Peyer's patch (tissue), 4 donors: ENCODE data around the gene TULP4. TPM values are rescaled to one million over a fixed set of nuclear protein-coding genes. Genes with fewer than 3 reads are reported as not detected.

Experiments
- DNase-seq, 3 donors: peaks; one replicate each; pipeline ENCODE4 v3.0.0-alpha.2; 2017 to 2019
- H3K27ac ChIP-seq, 4 donors: fragments of 200-600 bp; sonication (generic); one replicate each; pipeline ENCODE4 v1.5.1; 2016 to 2019
- H3K27me3 ChIP-seq, 2 donors: fragments of 200-600 bp; sonication (generic); one replicate each; pipeline ENCODE4 v1.5.1; 2019
- H3K36me3 ChIP-seq, 3 donors: fragments of 200-600 bp; sonication (generic); one replicate each; pipeline ENCODE4 v1.5.1; 2016 to 2019
- H3K4me1 ChIP-seq, 4 donors: fragments of 200-600 bp; sonication (generic); one replicate each; pipeline ENCODE4 v1.5.1; 2016 to 2019
- H3K4me3 ChIP-seq, 4 donors: fragments of 200-600 bp; sonication (generic); 1 replicate in 3 of 4; 2 replicates in 1 of 4; pipeline ENCODE4 v1.5.1; 2016 to 2019; ENCODE audit warnings: mild to moderate bottlenecking in 1 of 4
- H3K9me3 ChIP-seq, 4 donors: fragments of 200-600 bp; sonication (generic); one replicate each; pipeline ENCODE4 v1.5.1; 2016 to 2019; ENCODE audit warnings: mild to moderate bottlenecking in 1 of 4
- POLR2A ChIP-seq, 2 donors: fragments of 450-650 bp; IDR thresholded peaks; one replicate each; pipeline ENCODE4 v1.5.1; 2017; ENCODE audit warnings: antibody characterized with exemption in 2 of 2, mild to moderate bottlenecking in 2 of 2, moderate library complexity in 2 of 2
- total RNA-seq, 4 donors: library from RNA; depleted of rRNA; stranded (reverse); fragments of >200 nt; gene quantifications; one replicate each; pipeline ENCODE4 v1.1.0, GENCODE V29; 2016
- TF ChIP-seq, protein P1 (sequence below), 6 experiments: fragments of 450-650 bp in 4 of 6; fragments of 200-600 bp in 2 of 6; sonication (generic) in 1 of 6; IDR thresholded peaks; one replicate each; pipeline ENCODE4 v1.5.1; 2017 to 2019; ENCODE audit warnings: antibody characterized with exemption in 6 of 6, mild to moderate bottlenecking in 3 of 6, moderate library complexity in 1 of 6

TULP4 gene
- total RNA-seq, 4 donors from 2014 or later, result 197 to 268 (median 206) TPM

DNA sequence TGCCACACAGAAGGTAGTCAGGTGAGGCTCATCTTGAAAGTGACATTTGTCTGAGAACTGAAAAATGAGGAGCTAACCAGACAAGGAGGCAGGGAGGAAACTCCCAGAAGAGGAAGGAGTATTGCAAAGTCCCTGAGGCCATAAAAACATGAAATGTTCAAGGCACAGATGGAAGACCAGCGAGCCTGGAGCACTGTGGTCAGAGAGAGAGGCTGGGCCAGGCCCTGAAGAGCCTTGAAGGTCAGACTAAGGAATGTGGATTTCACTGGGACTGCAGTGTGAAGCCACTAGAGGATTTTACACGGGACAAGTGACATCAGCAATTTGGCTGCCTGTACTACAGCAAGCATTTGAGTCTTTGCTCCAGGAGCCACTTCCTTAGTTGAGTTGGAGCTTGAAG is 226.5 kb downstream of the TULP4 start:
- H3K36me3 ChIP-seq, result no peaks in the 10 kb centered on the region
- no peak overlapping the region for H3K4me3 ChIP-seq
- no peak overlapping the region for H3K27ac ChIP-seq
- H3K9me3 ChIP-seq, result no peaks in the 10 kb centered on the region
- peaks cover 0 to 13% (median 2%) of the 10 kb centered on the region in 4 donors for H3K4me1 ChIP-seq
- H3K27me3 ChIP-seq, result peaks cover 0 to 14% of the 10 kb centered on the region in 2 donors
- DNase-seq, result no peak
- no peak for TF ChIP-seq POLR2A (IDR thresholded peaks at IDR 0.05)
- TF ChIP-seq, protein P1, sequence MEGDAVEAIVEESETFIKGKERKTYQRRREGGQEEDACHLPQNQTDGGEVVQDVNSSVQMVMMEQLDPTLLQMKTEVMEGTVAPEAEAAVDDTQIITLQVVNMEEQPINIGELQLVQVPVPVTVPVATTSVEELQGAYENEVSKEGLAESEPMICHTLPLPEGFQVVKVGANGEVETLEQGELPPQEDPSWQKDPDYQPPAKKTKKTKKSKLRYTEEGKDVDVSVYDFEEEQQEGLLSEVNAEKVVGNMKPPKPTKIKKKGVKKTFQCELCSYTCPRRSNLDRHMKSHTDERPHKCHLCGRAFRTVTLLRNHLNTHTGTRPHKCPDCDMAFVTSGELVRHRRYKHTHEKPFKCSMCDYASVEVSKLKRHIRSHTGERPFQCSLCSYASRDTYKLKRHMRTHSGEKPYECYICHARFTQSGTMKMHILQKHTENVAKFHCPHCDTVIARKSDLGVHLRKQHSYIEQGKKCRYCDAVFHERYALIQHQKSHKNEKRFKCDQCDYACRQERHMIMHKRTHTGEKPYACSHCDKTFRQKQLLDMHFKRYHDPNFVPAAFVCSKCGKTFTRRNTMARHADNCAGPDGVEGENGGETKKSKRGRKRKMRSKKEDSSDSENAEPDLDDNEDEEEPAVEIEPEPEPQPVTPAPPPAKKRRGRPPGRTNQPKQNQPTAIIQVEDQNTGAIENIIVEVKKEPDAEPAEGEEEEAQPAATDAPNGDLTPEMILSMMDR (IDR thresholded peaks at IDR 0.05), result no peak

DNA sequence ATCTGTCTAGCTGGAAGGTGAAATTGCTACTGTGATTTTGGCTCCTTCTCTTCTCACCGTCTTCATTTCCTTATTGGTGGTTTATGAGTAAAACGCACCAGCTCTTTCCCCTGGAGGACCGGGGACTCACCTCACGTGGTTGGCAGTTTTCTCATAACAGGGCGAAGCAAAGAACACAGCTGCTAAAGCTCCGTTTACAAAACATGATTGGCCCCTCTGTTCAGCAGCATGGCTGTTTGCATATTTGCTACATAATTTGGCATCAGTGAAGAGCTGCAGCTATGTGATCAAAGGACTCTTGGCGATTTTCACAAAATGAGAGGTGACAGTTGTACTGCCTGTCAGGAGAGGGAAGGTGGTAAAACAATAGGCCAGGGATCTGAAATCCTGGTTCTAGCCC is 227.1 kb downstream of the TULP4 start:
- no peaks in the 10 kb centered on the region for H3K9me3 ChIP-seq
- DNase-seq, result no peak
- H3K4me1 ChIP-seq, result peaks cover 0 to 13% (median 2%) of the 10 kb centered on the region in 4 donors
- H3K4me3 ChIP-seq, result no peak overlapping the region
- no peak overlapping the region for H3K27ac ChIP-seq
- H3K27me3 ChIP-seq, result peaks cover 0 to 14% of the 10 kb centered on the region in 2 donors
- no peaks in the 10 kb centered on the region for H3K36me3 ChIP-seq
- no peak for TF ChIP-seq POLR2A (IDR thresholded peaks at IDR 0.05)
- TF ChIP-seq, protein P1 (IDR thresholded peaks at IDR 0.05), result no peak

DNA sequence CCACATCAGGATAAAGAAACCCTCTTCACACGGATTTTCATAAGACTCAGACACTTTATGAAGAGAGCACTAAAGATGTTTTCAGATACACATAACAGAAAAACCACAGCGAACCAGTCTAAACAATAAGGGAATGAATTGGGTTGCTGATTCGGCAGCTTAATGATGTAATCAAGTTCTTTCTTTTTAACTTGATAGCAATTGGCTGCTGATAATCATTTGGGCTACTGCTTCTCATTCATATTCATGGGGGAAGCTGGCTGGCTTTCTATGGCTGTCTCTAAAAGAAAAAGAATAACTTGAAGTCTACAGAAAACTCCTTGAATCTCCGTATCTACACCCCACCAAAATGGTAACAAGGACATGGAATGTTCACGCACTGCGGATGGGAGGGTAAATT is 227.6 kb downstream of the TULP4 start:
- Histone ChIP-seq H3K27me3 (peaks cover 0 to 14% of the 10 kb centered on the region in 2 donors), H3K27ac (no peak overlapping the region), H3K4me3 (no peak overlapping the region), H3K36me3 (no peaks in the 10 kb centered on the region), H3K9me3 (no peaks in the 10 kb centered on the region), H3K4me1 (peaks cover 0 to 13% (median 2%) of the 10 kb centered on the region in 4 donors)
- TF ChIP-seq POLR2A (IDR thresholded peaks at IDR 0.05), result no peak
- TF ChIP-seq, protein P1 (IDR thresholded peaks at IDR 0.05), result no peak
- no peak for DNase-seq

DNA sequence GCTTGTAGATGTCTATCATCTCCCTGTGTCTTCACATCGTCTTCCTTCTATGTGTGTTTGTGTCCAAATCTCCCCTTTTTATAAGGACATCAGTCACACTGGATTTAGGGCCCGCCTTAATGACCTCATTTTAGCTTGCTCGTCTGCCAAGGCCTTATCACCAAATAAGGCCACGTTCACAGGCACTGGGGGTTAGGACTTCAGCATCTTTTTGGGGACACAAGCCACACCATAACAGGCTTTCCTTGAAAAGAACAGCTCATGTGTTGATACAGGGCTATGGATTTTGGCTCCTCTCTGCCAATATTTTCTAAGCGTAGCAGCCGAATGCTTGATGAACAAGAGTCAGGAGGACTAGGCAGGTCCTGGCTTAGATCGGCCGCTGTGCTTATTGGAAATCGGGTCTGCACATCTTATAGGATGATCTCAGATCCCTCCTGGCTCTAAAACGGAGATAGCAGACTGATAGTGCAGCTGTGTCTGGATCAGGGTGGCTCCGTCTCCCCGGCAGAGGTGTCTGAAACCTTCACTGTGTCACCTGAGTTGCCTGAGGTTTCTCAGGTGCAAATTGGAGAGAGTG is 231.4 kb downstream of the TULP4 start:
- Histone ChIP-seq H3K27ac (no peak overlapping the region), H3K4me1 (no peaks in the 10 kb centered on the region), H3K9me3 (no peaks in the 10 kb centered on the region), H3K36me3 (no peaks in the 10 kb centered on the region), H3K27me3 (no peaks in the 10 kb centered on the region), H3K4me3 (no peak overlapping the region)
- no peak for TF ChIP-seq POLR2A (IDR thresholded peaks at IDR 0.05)
- TF ChIP-seq, protein P1 (IDR thresholded peaks at IDR 0.05), result no peak
- DNase-seq, result no peak

DNA sequence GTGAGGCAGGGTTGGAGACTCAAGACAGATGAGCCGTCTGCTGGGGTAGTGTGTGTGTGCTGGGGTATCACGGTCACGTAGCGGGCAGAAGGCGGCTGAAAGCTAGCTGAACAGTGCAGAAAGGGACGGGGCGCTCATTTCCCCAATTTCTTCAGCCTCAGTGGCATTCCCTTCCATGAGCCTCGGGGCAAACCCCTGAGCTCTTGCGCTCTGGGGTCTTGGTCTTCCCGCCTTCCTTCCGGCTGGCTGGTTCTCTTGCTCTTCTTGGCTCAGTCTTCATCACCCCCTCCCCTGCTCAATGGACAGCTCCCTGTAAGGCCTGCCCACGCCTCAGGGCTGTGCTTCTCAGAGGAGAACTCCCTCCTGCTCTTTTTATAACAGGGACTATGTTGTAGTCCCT is 232.2 kb downstream of the TULP4 start:
- Histone ChIP-seq H3K9me3 (no peaks in the 10 kb centered on the region), H3K27ac (no peak overlapping the region), H3K4me3 (no peak overlapping the region), H3K4me1 (no peaks in the 10 kb centered on the region), H3K36me3 (no peaks in the 10 kb centered on the region), H3K27me3 (no peaks in the 10 kb centered on the region)
- no peak for DNase-seq
- no peak for TF ChIP-seq POLR2A (IDR thresholded peaks at IDR 0.05)

DNA sequence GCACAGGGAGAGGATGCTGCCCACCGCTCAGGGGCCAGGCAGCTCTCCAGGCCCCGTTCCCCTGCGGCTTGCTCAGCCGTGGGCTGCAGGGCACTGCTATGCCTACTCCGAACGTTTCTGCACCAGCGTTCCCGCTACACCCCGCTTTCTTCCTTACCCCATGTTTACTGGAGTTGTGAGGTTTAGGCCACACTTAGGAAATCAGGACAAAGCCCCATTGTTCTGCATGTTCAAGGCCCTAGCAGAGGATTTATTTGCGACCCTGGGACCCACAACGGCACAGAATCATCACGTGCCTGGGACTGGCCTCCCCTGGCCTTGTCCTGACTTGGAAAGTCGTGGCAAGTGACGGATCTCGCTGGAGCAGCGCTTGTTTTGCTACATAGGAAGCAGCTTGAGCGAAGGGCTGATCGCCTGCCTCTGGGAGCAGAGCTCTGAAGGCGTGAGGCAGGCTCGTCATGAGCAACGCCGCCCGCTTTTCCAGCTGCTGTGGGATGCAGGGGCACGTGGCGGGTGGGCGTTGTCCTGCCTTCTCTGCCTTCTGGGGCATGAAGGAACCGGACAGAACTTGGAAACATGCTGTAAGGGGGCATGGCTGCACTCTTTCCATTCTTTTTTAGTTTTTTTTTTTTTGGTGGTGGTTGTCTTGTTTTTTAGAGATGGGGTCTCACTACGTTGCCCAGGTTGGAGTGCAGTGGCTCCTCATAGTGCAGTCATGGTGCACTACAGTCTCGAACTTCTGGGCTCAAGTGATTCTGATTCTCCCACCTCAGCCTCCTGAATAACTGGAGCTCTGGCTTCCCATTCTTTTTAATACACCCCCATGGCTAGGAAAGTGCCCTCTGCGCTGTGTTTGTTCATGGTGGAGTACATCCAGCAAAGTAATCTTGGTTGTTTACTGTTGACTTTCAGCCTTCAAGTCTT is 233.0 kb downstream of the TULP4 start:
- no peak for TF ChIP-seq POLR2A (IDR thresholded peaks at IDR 0.05)
- TF ChIP-seq, protein P1 (IDR thresholded peaks at IDR 0.05), result no peak
- H3K9me3 ChIP-seq, result no peaks in the 10 kb centered on the region
- H3K27me3 ChIP-seq, result no peaks in the 10 kb centered on the region
- H3K36me3 ChIP-seq, result no peaks in the 10 kb centered on the region
- DNase-seq, result no peak
- H3K4me3 ChIP-seq, result no peak overlapping the region
- H3K27ac ChIP-seq, result no peak overlapping the region
- no peaks in the 10 kb centered on the region for H3K4me1 ChIP-seq
